ENCODE data around the gene BTBD3.

Gene BTBD3

DNA sequence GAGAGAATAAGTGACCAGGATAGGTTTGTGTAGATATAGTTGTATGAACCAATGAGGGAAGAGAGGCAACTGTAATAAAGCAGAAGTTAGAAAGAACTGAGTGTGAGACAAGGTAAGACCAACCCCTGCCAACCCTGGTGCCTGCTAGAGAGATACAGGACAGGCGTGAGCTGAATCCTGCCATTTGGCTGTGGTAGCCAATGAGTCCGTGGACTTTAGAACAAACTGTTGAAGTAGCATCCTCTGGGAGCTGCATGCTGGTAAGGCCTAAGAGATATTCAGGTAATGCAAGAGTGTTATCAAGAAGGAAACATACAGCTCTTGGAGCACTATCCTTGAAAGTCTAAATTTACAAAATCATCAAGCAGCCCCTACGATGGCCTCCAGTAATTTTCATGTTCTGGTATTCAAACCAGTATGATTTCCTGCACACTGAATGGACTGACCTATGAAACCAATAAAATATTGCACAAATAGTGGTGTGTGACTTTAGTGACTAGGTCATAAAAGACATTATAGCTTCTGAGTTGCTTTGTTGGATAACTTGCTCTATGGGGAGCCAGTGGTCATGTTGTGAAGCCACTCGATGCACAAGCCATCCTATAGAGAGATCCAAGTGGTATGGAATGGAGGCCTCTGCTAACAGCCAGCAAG is 24.0 kb downstream of the BTBD3 start:
- Histone ChIP-seq H4K20me1 (ENCODE audit: insufficient read depth, low read length) (no peaks in the 10 kb centered on the region), H3K4me3 (ENCODE audit: low read length) (no peak overlapping the region), H3K79me2 (ENCODE audit: low read length) (no peaks in the 10 kb centered on the region), H3K9me3 (ENCODE audit: insufficient read depth, low read length) (no peaks in the 10 kb centered on the region), H3K27ac (ENCODE audit: low read length) (no peak overlapping the region), H3K27me3 (ENCODE audit: low read depth, low read length) (no peaks in the 10 kb centered on the region), H3K9ac (ENCODE audit: low read length) (no peak overlapping the region), H3K36me3 (replicated peaks; ENCODE audit: low read depth, low read length) (no peaks in the 10 kb centered on the region), H3K4me1 (ENCODE audit: low read length) (no peaks in the 10 kb centered on the region), H2AFZ (ENCODE audit: low read depth, low read length) (no peak overlapping the region), H3K4me2 (ENCODE audit: low read length) (no peak overlapping the region)
- TF ChIP-seq, protein P1, sequence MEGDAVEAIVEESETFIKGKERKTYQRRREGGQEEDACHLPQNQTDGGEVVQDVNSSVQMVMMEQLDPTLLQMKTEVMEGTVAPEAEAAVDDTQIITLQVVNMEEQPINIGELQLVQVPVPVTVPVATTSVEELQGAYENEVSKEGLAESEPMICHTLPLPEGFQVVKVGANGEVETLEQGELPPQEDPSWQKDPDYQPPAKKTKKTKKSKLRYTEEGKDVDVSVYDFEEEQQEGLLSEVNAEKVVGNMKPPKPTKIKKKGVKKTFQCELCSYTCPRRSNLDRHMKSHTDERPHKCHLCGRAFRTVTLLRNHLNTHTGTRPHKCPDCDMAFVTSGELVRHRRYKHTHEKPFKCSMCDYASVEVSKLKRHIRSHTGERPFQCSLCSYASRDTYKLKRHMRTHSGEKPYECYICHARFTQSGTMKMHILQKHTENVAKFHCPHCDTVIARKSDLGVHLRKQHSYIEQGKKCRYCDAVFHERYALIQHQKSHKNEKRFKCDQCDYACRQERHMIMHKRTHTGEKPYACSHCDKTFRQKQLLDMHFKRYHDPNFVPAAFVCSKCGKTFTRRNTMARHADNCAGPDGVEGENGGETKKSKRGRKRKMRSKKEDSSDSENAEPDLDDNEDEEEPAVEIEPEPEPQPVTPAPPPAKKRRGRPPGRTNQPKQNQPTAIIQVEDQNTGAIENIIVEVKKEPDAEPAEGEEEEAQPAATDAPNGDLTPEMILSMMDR (IDR thresholded peaks at IDR 0.05; ENCODE audit: low read depth, low read length): no peak
- TF ChIP-seq EZH2phosphoT487 (IDR thresholded peaks at IDR 0.05; ENCODE audit: low read depth): no peak

DNA sequence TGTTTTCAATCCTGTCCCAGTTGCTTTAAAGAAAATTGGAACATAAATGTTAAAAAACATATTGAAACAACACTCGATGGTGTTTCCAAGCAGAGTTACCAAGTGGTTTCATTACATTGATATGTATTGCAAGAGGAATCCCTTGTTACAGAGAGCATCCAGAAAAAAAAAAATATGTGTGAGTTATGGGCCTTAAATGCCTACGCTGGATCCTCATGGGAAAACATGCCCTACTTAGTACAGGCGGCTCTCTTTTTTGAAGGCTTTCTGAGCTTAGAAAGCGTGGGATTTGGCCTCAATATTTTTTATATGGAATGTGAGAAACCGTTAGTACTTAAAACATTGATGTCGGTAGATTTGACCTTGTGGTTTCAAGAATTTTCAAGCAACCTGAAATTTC is 26.1 kb downstream of the BTBD3 start:
- no peaks in the 10 kb centered on the region for H3K4me1 ChIP-seq (ENCODE audit: low read length)
- TF ChIP-seq, protein P1 (IDR thresholded peaks at IDR 0.05; ENCODE audit: low read depth, low read length): no peak
- TF ChIP-seq EZH2phosphoT487 (IDR thresholded peaks at IDR 0.05; ENCODE audit: low read depth): no peak
- H3K9ac ChIP-seq (ENCODE audit: low read length): no peak overlapping the region

DNA sequence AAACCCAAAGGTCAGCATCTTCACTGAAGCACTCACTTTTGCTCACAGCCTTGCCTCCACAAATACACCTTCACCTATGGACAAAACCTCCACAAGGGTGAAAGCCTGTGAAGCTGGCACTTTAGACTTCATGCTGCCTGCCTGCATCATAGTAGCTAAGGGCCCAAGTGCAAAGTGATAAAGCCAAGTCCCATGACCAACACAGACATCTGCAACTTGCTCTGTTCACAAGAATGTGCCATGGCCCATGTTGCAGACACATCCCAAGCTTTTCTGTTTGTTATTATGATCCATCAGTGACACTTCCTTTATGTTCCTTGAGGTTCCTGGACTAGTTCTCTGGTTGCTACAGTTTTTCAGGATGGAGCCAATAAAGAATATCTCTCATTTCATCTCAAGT is 31.1 kb downstream of the BTBD3 start:
- Histone ChIP-seq H3K4me3 (ENCODE audit: low read length) (no peak overlapping the region), H3K9me3 (ENCODE audit: insufficient read depth, low read length) (no peaks in the 10 kb centered on the region), H3K9ac (ENCODE audit: low read length) (no peak overlapping the region), H3K36me3 (replicated peaks; ENCODE audit: low read depth, low read length) (no peaks in the 10 kb centered on the region), H3K4me2 (ENCODE audit: low read length) (no peak overlapping the region), H3K79me2 (ENCODE audit: low read length) (no peaks in the 10 kb centered on the region), H4K20me1 (ENCODE audit: insufficient read depth, low read length) (no peaks in the 10 kb centered on the region; the same call in 1 of the 2 replicates), H3K27me3 (ENCODE audit: low read depth, low read length) (no peaks in the 10 kb centered on the region), H2AFZ (ENCODE audit: low read depth, low read length) (no peak overlapping the region), H3K27ac (ENCODE audit: low read length) (no peak overlapping the region), H3K4me1 (ENCODE audit: low read length) (no peaks in the 10 kb centered on the region)
- TF ChIP-seq EZH2phosphoT487 (IDR thresholded peaks at IDR 0.05; ENCODE audit: low read depth): no peak
- TF ChIP-seq, protein P1 (IDR thresholded peaks at IDR 0.05; ENCODE audit: low read depth, low read length): no peak

More for the DNA sequence above, 26.1 kb downstream of the BTBD3 start:
- H3K27me3 ChIP-seq (ENCODE audit: low read depth, low read length): no peaks in the 10 kb centered on the region
- H3K27ac ChIP-seq (ENCODE audit: low read length): no peak overlapping the region
- H3K79me2 ChIP-seq (ENCODE audit: low read length): no peaks in the 10 kb centered on the region
- H4K20me1 ChIP-seq (ENCODE audit: insufficient read depth, low read length): no peaks in the 10 kb centered on the region; the same call in 1 of the 2 replicates
- H3K4me2 ChIP-seq (ENCODE audit: low read length): no peak overlapping the region
- no peak overlapping the region for H3K4me3 ChIP-seq (ENCODE audit: low read length)
- no peaks in the 10 kb centered on the region for H3K36me3 ChIP-seq (replicated peaks; ENCODE audit: low read depth, low read length)
- H2AFZ ChIP-seq (ENCODE audit: low read depth, low read length): no peak overlapping the region
- no peaks in the 10 kb centered on the region for H3K9me3 ChIP-seq (ENCODE audit: insufficient read depth, low read length)

DNA sequence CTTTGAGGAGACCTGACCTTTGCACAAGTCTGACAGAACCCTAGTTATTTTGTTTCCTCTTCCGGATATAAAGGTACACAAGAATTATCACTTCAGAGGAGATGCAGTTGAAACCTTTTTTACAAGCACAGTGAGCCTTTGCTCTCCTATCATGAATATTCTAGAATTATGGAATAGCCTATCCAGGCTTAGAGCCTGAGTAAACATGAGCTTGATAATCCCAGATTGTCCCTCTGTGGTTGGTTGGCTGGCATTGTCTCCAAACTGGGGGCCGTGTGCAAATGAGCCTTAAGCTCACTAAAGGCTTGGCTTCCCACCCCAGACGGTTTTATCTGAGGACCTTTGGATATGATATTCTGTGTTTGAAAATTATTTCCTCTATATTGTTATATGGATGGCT is 32.0 kb downstream of the BTBD3 start:
- no peaks in the 10 kb centered on the region; the same call in 1 of the 2 replicates for H4K20me1 ChIP-seq (ENCODE audit: insufficient read depth, low read length)
- no peaks in the 10 kb centered on the region for H3K27me3 ChIP-seq (ENCODE audit: low read depth, low read length)
- H3K36me3 ChIP-seq (replicated peaks; ENCODE audit: low read depth, low read length): no peaks in the 10 kb centered on the region
- H3K9ac ChIP-seq (ENCODE audit: low read length): no peak overlapping the region
- no peaks in the 10 kb centered on the region for H3K79me2 ChIP-seq (ENCODE audit: low read length)
- no peak for TF ChIP-seq EZH2phosphoT487 (IDR thresholded peaks at IDR 0.05; ENCODE audit: low read depth)
- TF ChIP-seq, protein P1 (IDR thresholded peaks at IDR 0.05; ENCODE audit: low read depth, low read length): no peak
- no peak overlapping the region for H3K27ac ChIP-seq (ENCODE audit: low read length)
- H3K4me1 ChIP-seq (ENCODE audit: low read length): no peaks in the 10 kb centered on the region
- no peak overlapping the region for H2AFZ ChIP-seq (ENCODE audit: low read depth, low read length)
- H3K4me2 ChIP-seq (ENCODE audit: low read length): no peak overlapping the region
- no peak overlapping the region for H3K4me3 ChIP-seq (ENCODE audit: low read length)
- H3K9me3 ChIP-seq (ENCODE audit: insufficient read depth, low read length): no peaks in the 10 kb centered on the region
